ENCODE data around the gene SLC16A8.

- TF ChIP-seq POLR2AphosphoS5 (IDR thresholded peaks at IDR 0.05; ENCODE audit: low read depth), result no peak
- TF ChIP-seq, protein P1, sequence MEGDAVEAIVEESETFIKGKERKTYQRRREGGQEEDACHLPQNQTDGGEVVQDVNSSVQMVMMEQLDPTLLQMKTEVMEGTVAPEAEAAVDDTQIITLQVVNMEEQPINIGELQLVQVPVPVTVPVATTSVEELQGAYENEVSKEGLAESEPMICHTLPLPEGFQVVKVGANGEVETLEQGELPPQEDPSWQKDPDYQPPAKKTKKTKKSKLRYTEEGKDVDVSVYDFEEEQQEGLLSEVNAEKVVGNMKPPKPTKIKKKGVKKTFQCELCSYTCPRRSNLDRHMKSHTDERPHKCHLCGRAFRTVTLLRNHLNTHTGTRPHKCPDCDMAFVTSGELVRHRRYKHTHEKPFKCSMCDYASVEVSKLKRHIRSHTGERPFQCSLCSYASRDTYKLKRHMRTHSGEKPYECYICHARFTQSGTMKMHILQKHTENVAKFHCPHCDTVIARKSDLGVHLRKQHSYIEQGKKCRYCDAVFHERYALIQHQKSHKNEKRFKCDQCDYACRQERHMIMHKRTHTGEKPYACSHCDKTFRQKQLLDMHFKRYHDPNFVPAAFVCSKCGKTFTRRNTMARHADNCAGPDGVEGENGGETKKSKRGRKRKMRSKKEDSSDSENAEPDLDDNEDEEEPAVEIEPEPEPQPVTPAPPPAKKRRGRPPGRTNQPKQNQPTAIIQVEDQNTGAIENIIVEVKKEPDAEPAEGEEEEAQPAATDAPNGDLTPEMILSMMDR (IDR thresholded peaks at IDR 0.05; ENCODE audit: insufficient read depth, low read length), result no peak
- TF ChIP-seq, protein P2, sequence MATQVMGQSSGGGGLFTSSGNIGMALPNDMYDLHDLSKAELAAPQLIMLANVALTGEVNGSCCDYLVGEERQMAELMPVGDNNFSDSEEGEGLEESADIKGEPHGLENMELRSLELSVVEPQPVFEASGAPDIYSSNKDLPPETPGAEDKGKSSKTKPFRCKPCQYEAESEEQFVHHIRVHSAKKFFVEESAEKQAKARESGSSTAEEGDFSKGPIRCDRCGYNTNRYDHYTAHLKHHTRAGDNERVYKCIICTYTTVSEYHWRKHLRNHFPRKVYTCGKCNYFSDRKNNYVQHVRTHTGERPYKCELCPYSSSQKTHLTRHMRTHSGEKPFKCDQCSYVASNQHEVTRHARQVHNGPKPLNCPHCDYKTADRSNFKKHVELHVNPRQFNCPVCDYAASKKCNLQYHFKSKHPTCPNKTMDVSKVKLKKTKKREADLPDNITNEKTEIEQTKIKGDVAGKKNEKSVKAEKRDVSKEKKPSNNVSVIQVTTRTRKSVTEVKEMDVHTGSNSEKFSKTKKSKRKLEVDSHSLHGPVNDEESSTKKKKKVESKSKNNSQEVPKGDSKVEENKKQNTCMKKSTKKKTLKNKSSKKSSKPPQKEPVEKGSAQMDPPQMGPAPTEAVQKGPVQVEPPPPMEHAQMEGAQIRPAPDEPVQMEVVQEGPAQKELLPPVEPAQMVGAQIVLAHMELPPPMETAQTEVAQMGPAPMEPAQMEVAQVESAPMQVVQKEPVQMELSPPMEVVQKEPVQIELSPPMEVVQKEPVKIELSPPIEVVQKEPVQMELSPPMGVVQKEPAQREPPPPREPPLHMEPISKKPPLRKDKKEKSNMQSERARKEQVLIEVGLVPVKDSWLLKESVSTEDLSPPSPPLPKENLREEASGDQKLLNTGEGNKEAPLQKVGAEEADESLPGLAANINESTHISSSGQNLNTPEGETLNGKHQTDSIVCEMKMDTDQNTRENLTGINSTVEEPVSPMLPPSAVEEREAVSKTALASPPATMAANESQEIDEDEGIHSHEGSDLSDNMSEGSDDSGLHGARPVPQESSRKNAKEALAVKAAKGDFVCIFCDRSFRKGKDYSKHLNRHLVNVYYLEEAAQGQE (IDR thresholded peaks at IDR 0.05; ENCODE audit: insufficient replicate concordance, low read depth), result no peak
Observed at GRCh38 chr22:38122616-38123015, 38.6 kb upstream of the SLC16A8 start.
